HG03575 (cell line): ENCODE data around the gene TYMP.
"Not testable (repeated sequence)": the region's sequence is repeated elsewhere in the genome, so short reads cannot be mapped to it uniquely, and the experiment has no call there.

Experiments used
- ATAC-seq: cut with Tn5 transposase; IDR thresholded peaks from one replicate; pipeline ENCODE4 v1.9.1; 2021; ENCODE audit not compliant: unreplicated experiment, insufficient number of reproducible peaks, low FRiP score; ENCODE audit errors: extremely low read depth

The TYMP gene

GRCh38 chr22:50544746-50545253 is 15.0 kb upstream of the TYMP start:
- no peak for ATAC-seq

GRCh38 chr22:50544078-50544745 is 14.4 kb upstream of the TYMP start:
- ATAC-seq, result no peak

GRCh38 chr22:50542416-50542927 is 12.7 kb upstream of the TYMP start:
- no peak for ATAC-seq

GRCh38 chr22:50541667-50542026 is 11.8 kb upstream of the TYMP start:
- ATAC-seq, result not testable (repeated sequence)

- no peak for ATAC-seq
Measured at GRCh38 chr22:50540381-50540780, 10.6 kb upstream of the TYMP start.

GRCh38 chr22:50537765-50538164 is 8.0 kb upstream of the TYMP start:
- ATAC-seq, result no peak

- no peak for ATAC-seq
Measured at GRCh38 chr22:50536226-50536625, 6.4 kb upstream of the TYMP start.

GRCh38 chr22:50535113-50535512 is 5.3 kb upstream of the TYMP start:
- ATAC-seq, result no peak

GRCh38 chr22:50533856-50534711 is 4.3 kb upstream of the TYMP start:
- ATAC-seq, result not testable (repeated sequence)

- no peak for ATAC-seq
Measured at GRCh38 chr22:50532824-50533796, 3.3 kb upstream of the TYMP start.

GRCh38 chr22:50531962-50532674 is 2.3 kb upstream of the TYMP start:
- no peak for ATAC-seq

- no peak for ATAC-seq
Measured at GRCh38 chr22:50531546-50531961, 1.7 kb upstream of the TYMP start.

GRCh38 chr22:50530877-50531545 is 1.2 kb upstream of the TYMP start:
- no peak for ATAC-seq

GRCh38 chr22:50530580-50530876 is 716 bp upstream of the TYMP start:
- ATAC-seq, result no peak

GRCh38 chr22:50529416-50529896 is 356 bp downstream of the TYMP start:
- ATAC-seq, result no peak

- no peak for ATAC-seq
Measured at GRCh38 chr22:50528682-50529415, 963 bp downstream of the TYMP start.

- ATAC-seq, result no peak
Measured at GRCh38 chr22:50527921-50528681, 1.7 kb downstream of the TYMP start.
